Esophagus squamous epithelium (tissue), 5 donors: ENCODE results near the gene BRME1. TPM values are rescaled to one million over a fixed set of nuclear protein-coding genes. Genes with fewer than 3 reads are reported as not detected.

ENCODE experiments used
- DNase-seq: peaks from one replicate; lab custom pipeline; 2025; lab: John Stamatoyannopoulos, UW
- H3K27ac ChIP-seq, 4 donors: fragments of 200-600 bp; sonication (generic); one replicate each; pipeline ENCODE4 v1.5.1; 2016 to 2019; ENCODE audit warnings: mild to moderate bottlenecking in 1 of 4
- H3K27me3 ChIP-seq, 4 donors: fragments of 200-600 bp; sonication (generic); 1 replicate in 3 of 4; 2 replicates in 1 of 4; pipeline versions ENCODE4 v1.5.1 to v1.6.0; 2017 to 2021; ENCODE audit warnings: antibody characterized with exemption in 1 of 4
- H3K36me3 ChIP-seq, 3 donors: fragments of 200-600 bp; sonication (generic); one replicate each; pipeline ENCODE4 v1.5.1; 2016 to 2019
- H3K4me1 ChIP-seq, 3 donors: fragments of 200-600 bp; sonication (generic); one replicate each; pipeline ENCODE4 v1.5.1; 2017 to 2019
- H3K4me3 ChIP-seq, 4 donors: fragments of 200-600 bp; sonication (generic); 1 replicate in 3 of 4; 2 replicates in 1 of 4; pipeline ENCODE4 v1.5.1; 2016 to 2019; ENCODE audit warnings: mild to moderate bottlenecking in 2 of 4, moderate library complexity in 1 of 4
- H3K9me3 ChIP-seq, 3 donors: fragments of 200-600 bp; sonication (generic); one replicate each; pipeline ENCODE4 v1.5.1; 2016 to 2019
- CTCF ChIP-seq, 6 experiments: fragments of 450-650 bp in 4 of 6; fragments of 200-600 bp in 2 of 6; sonication (generic) in 2 of 6; IDR thresholded peaks; one replicate each; pipeline ENCODE4 v1.5.1; 2016 to 2019; ENCODE audit warnings: antibody characterized with exemption in 6 of 6, mild to moderate bottlenecking in 4 of 6, moderate library complexity in 4 of 6
- POLR2A ChIP-seq, 4 donors: fragments of 450-650 bp; IDR thresholded peaks; one replicate each; pipeline ENCODE4 v1.6.1; 2017; ENCODE audit warnings: antibody characterized with exemption in 4 of 4, mild to moderate bottlenecking in 4 of 4, moderate library complexity in 3 of 4
- WGBS, 2 donors: methylation state at CpG; one replicate each; pipeline ENCODE4 v1.1.5; 2018; 5-methylcytosine and 5-hydroxymethylcytosine counted together
- intact Hi-C: fragments of 100-400 bp; cut with DNase I; formaldehyde crosslinking; loops from one replicate; pipeline ENCODE4 v1.15.0; 2022
- total RNA-seq, 4 donors: library from RNA; depleted of rRNA; stranded (reverse); fragments of >200 nt; gene quantifications; one replicate each; pipeline ENCODE4 v1.1.0, GENCODE V29; 2016
- donor health status: DM: yes; HTN: yes; CAD: no.

The BRME1 gene
- total RNA-seq, result 1 to 10 TPM; 1.8 to 6.3 (median 4.0) TPM

- H3K27me3 ChIP-seq, result no peaks in the 10 kb centered on the region
- peak; percentile 53 for DNase-seq
- intact Hi-C loops, result no loop called here
- TF ChIP-seq CTCF (IDR thresholded peaks at IDR 0.05) (peak in 2 of 6 experiments; percentile 28 to 42), POLR2A (IDR thresholded peaks at IDR 0.05) (peak in 3 of 4 donors; percentile 47 to 69 (median 52))
- 33 to 45% methylated on average over 9 of the region's 86 CpGs for WGBS, 2 donors
- peak within 1 kb of the TSS; percentile 85 to 96 (median 91) for H3K27ac ChIP-seq
- peak within 1 kb of the TSS; percentile 77 to 98 (median 84) for H3K4me3 ChIP-seq
- H3K36me3 ChIP-seq, result peaks cover 0 to 30% (median 0%) of the 10 kb centered on the region in 3 donors
- H3K4me1 ChIP-seq, result peaks cover 13 to 29% (median 15%) of the 10 kb centered on the region in 3 donors
- no peaks in the 10 kb centered on the region for H3K9me3 ChIP-seq
Observed at GRCh38 chr19:13905634-13906520, at the start of gene BRME1, which contains the start of gene CC2D1A. BRME1 (minus strand) TSS chr19:13906117; CDS start chr19:13904892, 1,225 bp downstream. CC2D1A (plus strand) TSS chr19:13906201; CDS start chr19:13906442, 241 bp downstream.

- TF ChIP-seq CTCF (IDR thresholded peaks at IDR 0.05), result no peak
- no peak for TF ChIP-seq POLR2A (IDR thresholded peaks at IDR 0.05)
Observed at GRCh38 chr19:13954185-13954584, 48.3 kb upstream of the BRME1 start.

GRCh38 chr19:13952931-13953531 is 47.1 kb upstream of the BRME1 start:
- no peak for DNase-seq
- Histone ChIP-seq H3K4me1 (peaks cover 10 to 24% (median 13%) of the 10 kb centered on the region in 3 donors), H3K36me3 (peaks cover 17 to 40% (median 24%) of the 10 kb centered on the region in 3 donors), H3K27me3 (no peaks in the 10 kb centered on the region), H3K27ac (peak overlapping the region; percentile 93 to 96 (median 95)), H3K9me3 (no peaks in the 10 kb centered on the region), H3K4me3 (peak overlapping the region; percentile 75 to 96 (median 90))
- intact Hi-C loops, result no loop called here
- TF ChIP-seq POLR2A (IDR thresholded peaks at IDR 0.05) (peak in 2 of 4 donors; percentile 17 to 43), CTCF (IDR thresholded peaks at IDR 0.05) (peak in 2 of 6 experiments; percentile 3 to 7)
- WGBS, 2 donors, result 0% methylated on average over 3 to 6 of the region's 13 CpGs

More at GRCh38 chr19:13954185-13954584, 48.3 kb upstream of the BRME1 start:
- Histone ChIP-seq H3K4me1 (peaks cover 10 to 24% (median 13%) of the 10 kb centered on the region in 3 donors), H3K27ac (no peak overlapping the region), H3K36me3 (peaks cover 17 to 52% (median 30%) of the 10 kb centered on the region in 3 donors), H3K4me3 (no peak overlapping the region), H3K9me3 (no peaks in the 10 kb centered on the region), H3K27me3 (no peaks in the 10 kb centered on the region)
- intact Hi-C loops, result no loop called here
- DNase-seq, result no peak
- 93 to 96% methylated on average over 9 to 10 of the region's 15 CpGs for WGBS, 2 donors

GRCh38 chr19:13952154-13952930 is 46.4 kb upstream of the BRME1 start, which contains the start of gene DCAF15:
DCAF15 (plus strand) TSS chr19:13952509; CDS start chr19:13952513, 4 bp downstream.
- H3K27me3 ChIP-seq, result no peaks in the 10 kb centered on the region
- 0% methylated on average over 2 to 30 of the region's 65 CpGs for WGBS, 2 donors
- H3K4me1 ChIP-seq, result peaks cover 10 to 24% (median 13%) of the 10 kb centered on the region in 3 donors
- DNase-seq, result peak; percentile 98
- peaks cover 17 to 33% (median 24%) of the 10 kb centered on the region in 3 donors for H3K36me3 ChIP-seq
- peak within 1 kb of the TSS; percentile 75 to 96 (median 90) for H3K4me3 ChIP-seq
- intact Hi-C loops, result no loop called here
- peak within 1 kb of the TSS; percentile 93 to 96 (median 95) for H3K27ac ChIP-seq
- H3K9me3 ChIP-seq, result no peaks in the 10 kb centered on the region
- TF ChIP-seq CTCF (IDR thresholded peaks at IDR 0.05) (peak in 1 of 6 experiments; percentile 17), POLR2A (IDR thresholded peaks at IDR 0.05) (peak in 2 of 4 donors; percentile 18 to 73)
